ELR (cell line): ENCODE results near the gene C14orf180.

Experiments used
- DNase-seq: peaks from one replicate; pipeline ENCODE4 v3.0.0-alpha.2; 2015; ENCODE audit warnings: low read depth

C14orf180 gene

DNA sequence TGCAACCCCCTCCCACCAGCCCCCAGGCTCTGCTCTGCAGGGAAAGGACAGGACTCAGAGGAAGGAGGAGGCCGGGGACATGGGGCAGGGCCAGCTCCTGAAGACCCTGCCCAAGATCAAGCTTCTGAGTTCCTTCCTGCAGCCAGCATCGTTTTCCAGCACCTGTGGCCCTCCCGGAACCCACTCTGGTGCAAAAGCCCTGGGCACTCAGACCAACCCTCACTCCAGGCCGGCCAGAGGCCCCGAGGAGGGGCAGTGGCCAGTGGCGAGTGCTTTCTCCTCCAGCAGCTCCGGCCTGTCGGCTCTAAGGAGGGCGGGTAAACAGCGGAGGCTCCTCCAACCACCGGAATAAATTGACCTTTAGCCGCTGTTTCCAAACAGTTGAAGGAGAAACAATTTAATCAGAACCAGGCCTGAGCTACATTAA lies 14.2 kb downstream of the C14orf180 start:
- DNase-seq: no peak

DNA sequence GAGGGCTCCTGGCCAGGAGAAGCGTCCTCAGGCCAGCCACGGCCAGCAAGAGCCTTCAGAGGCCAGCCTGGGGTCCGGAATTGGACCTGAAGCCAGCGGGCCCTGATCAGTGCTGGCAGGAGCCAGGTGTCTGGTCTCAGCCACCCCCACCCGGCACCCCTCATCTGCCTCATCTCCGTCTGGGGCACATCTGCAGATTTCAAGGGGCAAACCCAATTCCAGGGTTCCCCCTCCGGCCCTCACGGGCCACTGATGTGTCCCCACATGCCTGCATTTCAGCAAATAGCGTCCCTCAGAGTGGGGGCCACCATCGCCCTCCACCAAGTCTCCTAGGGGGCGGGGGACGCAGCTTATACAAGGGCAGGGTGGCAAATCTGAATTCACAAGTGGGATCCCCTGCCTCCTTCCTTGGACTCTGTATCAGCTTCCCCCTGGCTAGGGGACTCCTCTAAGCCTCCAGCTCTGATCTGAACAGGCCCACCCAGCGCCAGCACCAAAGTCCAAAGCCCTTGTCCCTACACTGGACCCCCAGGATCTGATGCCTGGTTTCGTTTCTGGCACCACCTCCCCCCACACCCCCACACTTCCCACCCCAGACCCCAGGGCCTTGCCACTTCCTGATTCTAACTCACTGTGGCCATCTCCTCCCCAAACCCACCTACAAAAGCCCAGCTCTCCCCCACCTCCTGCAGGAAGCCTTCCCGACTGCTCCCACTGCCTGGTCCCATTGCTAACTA lies 14.9 kb downstream of the C14orf180 start:
- DNase-seq: no peak

DNA sequence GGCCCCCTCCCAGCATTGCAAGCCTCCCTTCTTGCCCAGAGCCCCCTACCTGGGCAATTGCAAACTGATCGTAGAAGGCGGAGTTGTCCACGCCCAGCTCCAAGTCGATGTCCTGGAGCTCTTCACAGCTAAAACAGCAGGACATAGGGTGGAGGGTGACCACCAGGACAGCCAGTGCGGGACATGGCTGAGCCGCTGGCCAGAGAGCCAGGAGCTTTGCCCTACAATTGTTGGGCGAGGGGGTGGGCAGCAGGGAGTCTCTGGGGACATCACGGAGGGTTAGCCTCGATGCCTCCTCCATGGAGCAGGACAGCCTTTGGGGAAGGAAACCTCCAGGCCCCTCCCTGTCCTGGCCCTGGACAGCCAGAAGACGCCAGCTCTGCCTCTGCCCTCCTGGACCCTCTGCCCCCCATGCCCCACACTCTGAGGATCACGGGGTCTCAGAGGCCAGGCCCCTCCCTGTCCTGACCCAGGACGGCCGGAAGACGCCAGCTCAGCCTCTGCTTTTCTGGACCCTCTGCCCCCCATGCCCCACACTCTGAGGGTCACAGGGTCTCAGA lies 15.6 kb downstream of the C14orf180 start:
- no peak for DNase-seq

DNA sequence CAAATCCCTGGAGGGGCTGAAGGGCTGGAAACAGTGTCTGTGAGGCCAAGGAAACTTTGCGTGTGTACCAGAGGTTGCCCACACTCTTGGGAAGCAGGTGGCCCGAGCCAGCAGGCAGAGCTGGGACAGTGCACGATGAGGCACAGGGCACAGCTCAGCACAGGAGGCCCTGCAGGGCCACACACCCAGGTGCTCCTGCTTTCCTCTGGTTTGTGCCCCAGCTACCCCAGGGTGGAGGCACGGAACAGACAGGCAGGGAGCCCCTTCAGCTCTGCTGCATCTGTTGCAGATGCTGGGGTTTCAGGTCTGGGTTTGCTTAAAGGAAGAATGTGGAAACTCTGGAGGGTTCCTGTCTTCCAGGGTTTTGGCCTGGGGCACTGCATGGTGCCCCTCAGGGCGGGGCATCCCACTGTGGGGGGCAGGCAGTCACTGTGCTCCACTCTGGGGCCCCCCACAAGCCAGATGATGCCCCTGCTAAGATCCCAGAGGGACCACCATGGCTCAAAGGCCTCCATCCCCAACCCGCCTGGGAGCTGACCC lies 16.4 kb downstream of the C14orf180 start:
- DNase-seq: no peak

DNA sequence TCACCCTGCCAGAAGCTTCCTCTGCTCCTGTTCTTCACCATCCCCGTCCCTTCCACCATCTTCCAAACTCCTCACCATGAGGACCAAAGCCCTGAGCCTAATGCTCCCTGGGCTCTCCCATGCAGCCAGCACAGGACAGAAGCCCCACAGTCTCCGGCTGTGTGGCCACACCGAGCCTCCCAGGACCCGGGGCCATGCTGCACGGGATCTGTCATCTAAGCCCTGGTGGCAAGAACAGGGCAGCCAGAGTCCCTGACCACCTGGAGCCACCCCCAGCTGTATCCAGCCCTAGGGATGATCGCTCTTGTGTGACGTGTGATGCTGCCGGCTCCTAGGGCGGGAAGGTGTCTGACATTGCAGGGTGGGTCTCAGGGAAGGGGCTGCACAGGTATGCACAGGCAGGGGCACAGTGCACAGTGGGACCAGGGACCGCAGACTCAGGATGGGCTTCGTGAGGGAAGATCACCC lies 16.9 kb downstream of the C14orf180 start:
- DNase-seq: no peak

DNA sequence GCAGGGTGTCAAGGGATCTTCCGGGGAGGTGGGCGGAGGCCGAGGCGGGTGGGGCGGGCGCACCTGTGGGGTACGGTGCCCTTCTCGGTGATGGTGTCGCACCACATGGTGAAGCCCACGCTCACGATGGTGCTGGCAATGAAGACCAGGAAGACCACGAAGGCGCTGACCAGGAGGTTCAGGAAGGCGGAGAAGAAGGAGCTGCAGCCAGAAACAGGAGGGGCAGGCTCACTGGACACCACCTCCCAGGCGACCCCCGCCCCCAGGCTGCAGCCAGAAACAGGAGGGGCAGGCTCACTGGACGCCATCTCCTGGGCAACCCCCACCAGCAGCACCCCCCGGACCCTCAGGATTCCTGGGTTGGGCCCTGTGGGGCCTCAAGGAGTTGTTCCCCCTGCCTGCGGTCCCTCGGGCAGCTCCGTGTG lies 17.4 kb downstream of the C14orf180 start:
- DNase-seq: no peak

DNA sequence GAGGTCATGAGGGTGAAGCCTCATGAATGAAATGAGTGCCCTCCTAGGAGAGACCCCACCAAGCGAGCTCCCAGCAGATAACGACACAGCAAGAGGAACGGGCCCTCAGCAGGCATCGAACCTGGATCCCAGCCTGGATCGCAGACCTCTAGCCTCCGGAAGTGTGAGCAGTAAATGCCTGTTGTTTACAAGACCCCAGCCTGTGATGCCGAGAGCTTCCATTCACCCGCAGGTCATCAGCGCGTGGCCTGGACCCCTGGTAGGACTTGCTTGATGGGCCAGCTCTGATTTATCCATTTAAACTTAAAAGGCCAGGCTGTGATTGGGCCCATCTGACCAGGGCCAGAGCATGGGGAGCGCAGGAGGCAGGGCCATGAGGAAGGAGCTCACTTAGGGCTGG lies 18.0 kb downstream of the C14orf180 start:
- DNase-seq: no peak

DNA sequence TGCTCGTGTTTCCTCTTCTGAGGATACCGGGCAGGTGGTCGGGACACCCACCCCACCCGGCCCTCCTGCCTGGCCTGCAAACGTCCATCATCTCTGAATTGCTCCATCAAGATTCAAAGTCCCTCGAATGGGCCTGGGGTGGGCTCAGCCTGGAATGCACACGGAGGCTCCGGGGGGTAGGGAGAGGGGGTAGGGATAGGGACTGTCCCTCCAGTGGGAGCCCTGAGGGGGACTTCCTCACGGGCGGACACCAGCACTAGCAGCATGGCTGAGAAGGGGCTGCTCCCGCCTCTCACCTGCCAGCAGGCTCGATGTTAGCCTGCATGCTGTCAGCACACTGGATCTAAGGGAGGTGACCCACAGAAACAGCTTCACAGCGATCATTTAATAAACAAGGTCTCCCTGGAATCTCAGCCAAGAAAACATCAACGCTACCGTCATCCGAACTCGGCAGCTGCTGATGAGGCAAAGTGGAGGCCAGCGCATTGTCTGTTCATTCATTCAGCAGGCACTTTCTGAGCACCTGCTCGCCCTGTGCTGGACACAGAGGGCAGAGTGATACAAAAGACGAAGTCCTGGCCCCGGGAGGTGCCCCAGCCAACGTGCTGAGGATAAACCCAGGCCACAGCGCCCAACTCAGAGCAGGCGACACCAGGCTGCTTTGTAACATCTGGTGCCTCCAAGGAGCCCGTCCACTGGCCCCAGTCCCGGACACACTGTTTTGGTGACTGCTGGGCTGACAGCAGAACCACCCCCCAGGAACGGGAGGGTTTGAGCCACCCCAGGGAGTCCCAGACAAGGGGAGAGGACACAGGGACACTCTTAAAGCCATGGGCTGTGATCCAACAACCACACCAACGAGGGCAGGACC lies 18.7 kb downstream of the C14orf180 start:
- no peak for DNase-seq

DNA sequence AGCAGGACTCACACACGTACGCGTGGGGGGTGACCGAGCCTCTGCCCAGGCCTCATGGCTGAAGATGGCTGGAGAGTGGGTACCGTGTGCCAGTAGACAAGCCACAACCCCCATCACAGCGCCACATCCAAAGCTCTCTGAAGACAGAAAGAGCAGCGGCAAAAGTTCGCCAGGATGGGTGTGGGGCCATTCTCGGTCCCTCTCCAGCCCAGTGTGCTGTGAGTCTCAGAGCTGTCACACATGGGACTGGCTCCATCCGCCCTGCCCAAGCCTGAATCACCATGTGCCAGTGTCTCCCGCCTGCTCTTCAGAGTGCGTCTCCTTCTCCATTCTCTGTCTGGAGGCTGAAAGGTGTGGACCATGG lies 19.3 kb downstream of the C14orf180 start:
- no peak for DNase-seq

DNA sequence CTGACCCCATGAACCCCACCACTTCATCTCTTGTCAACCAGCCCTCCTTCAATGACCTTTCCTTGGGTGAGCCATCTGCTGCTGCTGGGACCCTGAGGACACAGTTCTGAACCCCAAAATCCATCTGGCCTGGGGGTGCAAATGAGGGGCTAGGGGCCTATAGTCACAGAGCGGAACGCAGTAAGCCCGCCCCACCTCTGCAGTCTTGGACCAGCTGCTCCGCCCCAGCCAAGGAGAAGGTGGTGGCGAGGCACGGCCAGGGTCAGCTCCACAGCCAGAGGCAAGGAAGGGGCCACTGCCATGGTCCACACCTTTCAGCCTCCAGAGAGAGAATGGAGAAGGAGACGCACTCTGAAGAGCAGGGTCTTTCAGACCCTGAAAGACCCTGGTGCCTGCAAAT lies 19.9 kb downstream of the C14orf180 start:
- DNase-seq: no peak

DNA sequence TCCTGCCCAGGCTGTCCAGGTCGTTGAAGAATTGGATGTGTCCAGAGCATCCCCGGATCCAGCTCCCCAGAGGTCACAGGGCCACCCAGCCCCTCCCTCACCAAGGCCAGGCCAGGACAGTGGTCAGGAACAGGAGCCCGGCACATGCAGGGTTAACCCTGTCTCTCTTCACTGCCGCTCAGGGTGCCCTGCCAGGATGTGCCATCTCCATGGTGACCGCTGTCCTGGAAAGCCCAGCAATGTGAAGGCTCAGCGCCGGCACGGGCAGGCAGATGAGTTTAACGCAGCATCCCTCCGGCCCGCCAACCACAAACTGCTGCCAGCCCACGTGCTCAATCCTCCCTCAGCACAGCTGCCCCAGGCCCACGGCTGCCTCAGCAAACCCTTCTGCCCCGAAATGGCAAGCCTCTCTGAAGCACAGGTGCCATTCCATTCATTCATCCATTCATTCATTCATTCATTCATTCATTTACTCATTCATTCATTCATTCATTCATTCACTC lies 20.6 kb downstream of the C14orf180 start:
- DNase-seq: peak; percentile 17

DNA sequence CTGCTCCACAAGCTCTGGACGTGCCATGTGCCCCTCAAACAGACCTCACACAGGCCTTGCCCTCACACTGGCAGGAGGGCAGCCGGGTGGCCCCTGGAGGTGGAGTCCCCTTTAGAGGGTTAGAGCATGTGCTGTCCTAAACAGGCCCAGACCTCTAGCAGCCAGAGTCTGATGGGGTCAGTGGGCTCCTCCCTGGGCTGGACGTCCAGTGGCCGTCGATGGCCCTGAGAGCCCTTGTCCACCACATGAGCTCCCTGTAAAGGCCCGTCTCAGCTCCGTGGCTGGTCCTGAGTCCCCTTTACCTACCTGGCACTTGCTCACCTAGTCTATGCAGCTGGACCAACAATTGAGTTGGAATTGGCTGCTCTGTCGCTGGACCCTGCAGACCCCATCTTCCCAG lies 21.2 kb downstream of the C14orf180 start:
- DNase-seq: no peak

DNA sequence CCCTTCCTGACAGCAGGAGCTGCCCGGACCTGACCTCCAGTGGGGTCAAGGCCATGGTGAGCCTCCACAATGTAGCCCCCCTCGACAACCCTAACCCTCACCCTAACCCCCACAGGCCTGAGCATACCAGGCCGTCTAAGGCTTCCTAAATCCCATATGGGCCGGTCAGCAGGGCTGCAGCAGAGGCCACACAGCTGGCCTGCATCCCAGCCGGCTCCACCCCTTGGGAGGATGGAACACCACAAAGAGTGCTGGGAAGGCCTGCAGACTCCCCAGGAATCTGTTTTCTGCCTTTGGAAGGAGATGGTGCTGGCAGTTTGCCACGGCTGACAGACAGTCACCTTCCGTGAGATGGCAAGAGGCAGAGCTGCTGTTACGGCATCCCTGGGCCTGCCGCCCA lies 22.2 kb downstream of the C14orf180 start:
- DNase-seq: no peak

DNA sequence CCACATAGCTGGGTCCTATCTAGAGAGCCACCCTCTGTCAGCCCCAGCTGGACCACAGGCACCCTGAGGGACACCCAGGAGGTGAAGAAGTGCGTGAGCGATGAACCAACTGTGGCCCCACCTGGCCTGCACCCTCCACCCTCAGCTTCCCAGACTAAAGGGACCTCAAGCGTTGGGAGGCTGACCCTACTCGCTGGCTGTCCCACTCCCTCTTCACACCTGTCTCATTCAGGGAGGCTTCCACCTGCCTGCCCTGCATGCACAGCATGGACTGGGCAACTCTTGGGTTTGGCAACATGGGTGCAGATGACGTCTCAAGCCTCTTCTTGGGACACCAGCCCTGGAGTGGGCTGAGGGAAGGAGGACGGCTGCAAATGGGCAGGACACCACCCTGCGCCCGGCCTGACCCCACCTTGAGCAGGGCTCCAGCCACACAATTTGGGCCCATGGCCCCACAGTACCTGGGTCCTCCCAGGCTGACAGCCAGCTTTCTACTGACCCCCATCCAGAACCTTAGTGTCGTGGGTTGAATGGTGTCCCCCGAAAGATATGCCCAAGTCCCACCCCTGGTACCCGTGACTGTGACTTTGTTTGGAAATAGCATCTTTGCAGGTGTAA lies 22.9 kb downstream of the C14orf180 start:
- no peak for DNase-seq

DNA sequence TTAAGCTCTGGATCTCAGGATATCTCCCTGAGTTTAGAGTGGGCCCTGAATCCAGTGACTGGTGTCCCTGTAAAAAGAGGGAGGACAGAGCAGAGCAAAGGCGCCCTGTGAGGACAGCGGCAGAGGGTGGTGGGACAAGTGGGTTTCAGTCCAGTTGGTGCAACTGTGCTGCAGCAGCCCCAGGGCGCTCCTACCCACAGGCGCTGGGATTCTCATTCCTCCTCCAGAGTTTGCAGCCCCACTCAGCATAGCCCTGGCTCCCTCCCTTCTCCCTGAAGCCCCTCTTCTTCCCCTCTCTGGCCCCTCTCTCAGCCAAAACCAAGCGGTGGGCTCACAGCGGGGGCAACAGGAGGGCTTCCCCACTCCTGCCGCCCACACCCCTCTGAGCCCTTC lies 23.4 kb downstream of the C14orf180 start:
- DNase-seq: no peak

DNA sequence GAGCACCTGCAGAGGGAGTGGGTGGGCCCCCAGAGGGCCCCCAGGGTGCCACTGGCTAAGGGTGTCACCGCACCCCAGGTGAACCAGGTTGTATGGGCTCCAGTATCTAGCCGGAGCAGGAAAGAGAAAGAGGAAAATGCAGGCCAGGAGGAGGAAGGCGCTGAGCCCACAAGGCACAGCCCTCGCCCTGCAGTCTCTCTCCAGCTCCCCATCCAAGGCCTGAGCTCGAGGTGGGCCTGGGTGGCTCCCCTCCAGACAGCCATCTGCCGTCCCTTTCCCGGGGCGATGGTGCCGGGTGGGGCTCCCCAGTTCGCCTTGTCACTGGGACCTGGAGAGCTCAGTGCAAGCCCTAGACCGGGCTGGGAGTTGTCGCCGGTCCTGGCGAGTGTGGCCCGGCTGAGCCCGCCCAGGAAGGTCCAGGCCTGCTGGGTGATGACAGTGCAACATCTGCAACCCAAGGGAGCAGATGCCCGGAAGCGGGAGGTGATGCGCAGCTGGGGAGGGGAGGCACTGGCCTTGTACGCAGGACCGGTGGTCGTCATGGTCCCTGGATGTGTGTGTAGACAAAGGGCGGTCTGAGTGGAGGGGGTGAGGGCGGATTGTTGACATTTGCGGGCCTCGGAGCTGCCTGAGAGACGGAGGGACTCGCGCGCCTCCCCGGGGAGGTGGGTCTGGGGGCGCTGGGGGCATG lies 24.3 kb downstream of the C14orf180 start:
- no peak for DNase-seq

DNA sequence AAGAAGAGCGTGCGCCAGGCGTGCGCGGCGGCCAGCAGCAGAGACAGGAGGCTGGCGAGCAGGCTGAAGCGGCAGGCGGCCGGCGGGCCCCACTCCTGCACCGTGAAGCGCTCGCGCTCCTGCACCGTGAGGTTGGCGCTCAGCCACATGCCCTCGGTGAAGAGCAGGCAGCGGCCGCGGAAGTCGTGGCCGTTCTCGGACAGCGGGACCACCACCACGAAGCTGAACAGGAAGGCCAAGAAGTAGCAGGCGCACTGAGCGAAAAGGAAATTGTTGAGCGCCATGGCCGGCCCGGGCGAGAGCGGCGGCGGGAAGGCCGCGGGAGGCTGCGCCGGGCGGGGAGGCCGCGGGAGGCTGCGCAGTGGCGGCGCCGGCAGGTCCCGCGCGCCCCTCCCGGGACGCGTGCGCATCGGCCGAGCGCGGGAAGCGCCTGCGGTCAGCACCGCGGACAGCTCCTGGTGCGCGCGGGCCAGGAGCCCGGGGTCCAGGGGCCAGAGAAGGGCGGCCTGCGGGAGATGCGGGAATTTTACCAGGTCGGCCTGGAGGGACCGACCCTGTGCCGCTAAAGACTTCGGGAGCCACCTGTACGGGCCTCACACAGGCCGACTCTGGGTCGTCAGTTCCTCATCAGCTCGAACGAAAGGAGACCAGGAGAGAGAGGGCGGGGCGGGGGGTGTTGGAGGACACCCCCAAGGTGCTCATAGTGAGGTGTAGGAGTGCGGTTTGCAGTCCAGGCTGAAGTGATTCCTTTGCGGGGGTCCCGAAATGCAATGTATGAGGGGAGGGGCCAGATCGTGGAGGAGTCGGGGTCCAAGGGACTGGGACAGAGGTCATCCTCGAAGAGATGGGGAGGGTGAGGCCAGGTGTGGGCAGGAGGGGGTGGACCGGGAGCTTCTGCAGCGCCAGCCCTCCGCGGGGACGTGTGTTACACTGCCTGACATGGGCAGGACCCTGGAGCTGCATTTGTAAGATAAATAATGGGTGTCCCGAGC lies 25.2 kb downstream of the C14orf180 start, which contains the start of gene TMEM179:
TMEM179 (minus strand) TSS at position 315 of the 992 bp plus-strand sequence; CDS start at position 284, 31 bp downstream.
- DNase-seq: no peak

DNA sequence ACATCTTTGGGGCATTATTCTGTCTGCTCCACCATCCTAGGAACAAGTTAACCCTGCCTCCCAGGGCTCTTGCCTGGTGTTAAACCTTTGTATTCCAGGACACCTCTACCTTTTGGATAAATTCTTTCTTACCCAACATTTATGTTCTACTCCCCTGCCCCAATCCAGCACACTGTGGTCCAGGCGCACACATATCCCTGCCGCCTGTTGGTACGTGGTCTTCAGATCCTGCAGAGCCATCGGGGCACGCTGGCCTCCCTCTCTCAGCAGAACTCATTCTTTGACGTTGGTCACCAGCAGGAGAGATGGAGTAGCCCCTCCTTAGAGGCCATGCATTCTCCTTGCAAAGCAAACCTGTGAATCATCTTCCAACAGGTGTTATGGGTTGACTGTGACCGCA lies 30.1 kb downstream of the C14orf180 start:
- no peak for DNase-seq

DNA sequence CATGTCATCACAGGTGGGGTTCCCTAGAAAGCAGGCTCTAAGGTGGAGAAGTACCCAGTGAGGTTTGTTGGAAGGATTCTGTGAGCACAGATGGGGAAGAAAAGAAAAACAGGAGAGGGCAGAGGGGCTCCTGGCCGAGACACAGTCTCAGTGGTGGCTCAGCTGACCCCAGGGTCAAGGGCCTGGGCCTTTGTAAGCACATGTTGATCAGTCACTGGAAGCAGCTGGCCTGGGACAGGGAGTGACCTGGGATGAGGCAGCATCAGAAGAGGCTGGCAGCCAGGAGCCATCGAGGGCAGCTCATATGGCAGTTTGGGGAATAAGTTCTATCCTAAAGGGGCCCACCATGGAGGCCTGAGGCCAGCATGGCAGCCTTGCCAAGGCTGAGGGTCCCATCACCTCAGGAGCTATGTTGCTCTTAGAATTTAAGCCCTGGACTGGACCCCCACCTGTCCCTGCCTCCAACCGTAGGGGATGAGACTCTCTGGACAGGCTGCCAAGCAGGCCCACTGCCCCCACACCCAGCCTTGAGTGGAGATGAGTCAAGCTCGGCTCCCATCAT lies 31.3 kb downstream of the C14orf180 start:
- DNase-seq: no peak

DNA sequence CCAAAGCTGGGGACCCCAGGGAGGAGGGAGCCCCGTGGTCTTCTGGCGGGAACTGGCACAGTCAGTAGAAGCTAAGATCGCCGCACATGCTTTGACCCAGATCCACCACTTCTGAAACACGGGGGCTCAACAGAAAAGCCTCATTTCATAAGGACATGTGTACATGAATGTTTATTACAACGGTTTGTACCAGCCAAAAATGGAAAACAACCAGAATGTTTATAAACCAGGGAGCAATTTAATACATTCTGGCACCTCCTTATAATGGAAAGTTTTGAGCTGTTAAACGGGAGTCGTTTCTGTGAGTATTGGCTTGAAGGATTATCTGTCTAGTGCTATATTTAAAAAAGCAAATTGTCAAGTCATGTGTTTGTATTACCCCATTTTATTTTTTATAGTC lies 32.3 kb downstream of the C14orf180 start:
- no peak for DNase-seq
